HepG2 (cell line): Measurements from ENCODE around the gene BTRC. TPM values are rescaled to one million over a fixed set of nuclear protein-coding genes. Genes with fewer than 3 reads are reported as not detected.

Source experiments
- ATAC-seq: fragments of 200-7000 bp; cut with Tn5 transposase; 3 replicates; pipeline ENCODE4 v1.9.1; 2020; ENCODE audit warnings: mild to moderate bottlenecking, moderate library complexity
- BruUV-seq: library from RNA; stranded (reverse); fragments of 400-500 nt; replicated peaks from 2 replicates; lab custom pipeline; 2021; lab: Mats Ljungman, UMichigan
- CTCF ChIA-PET: fragments of 300-600 bp; formaldehyde crosslinking; extraction: SDS; loops from one replicate; lab custom pipeline; 2021; ENCODE audit warnings: low total read pairs, inconsistent platforms, low intra/inter-chr PET ratio; lab: Yijun Ruan, JAX
- POLR2A ChIA-PET: fragments of 350-600 bp; sonication (Branson Sonifier 250); formaldehyde crosslinking; loops from one replicate; lab custom pipeline; 2020; ENCODE audit warnings: antibody characterized with exemption, inconsistent platforms; lab: Yijun Ruan, JAX
- DNase-seq: peaks from one replicate; pipeline ENCODE4 v3.0.0-alpha.2; 2015; ENCODE audit warnings: low spot score
- FAIRE-seq: peaks from 3 replicates; lab custom pipeline; 2011; peaks lifted over from hg19 to GRCh38; lab: Jason Lieb, UNC
- H2AFZ ChIP-seq: one replicate; pipeline ENCODE4 v1.6.1; 2011; ENCODE audit warnings: low read length, inconsistent platforms
- H3K27ac ChIP-seq: fragments of 300-600 bp; 3 replicates; pipeline ENCODE4 v1.8.0; 2011; ENCODE audit warnings: mixed run types, mild to moderate bottlenecking, mixed read lengths, low read length, inconsistent platforms; ENCODE audit not compliant: insufficient read depth; ENCODE audit errors: extremely low read length
- H3K27me3 ChIP-seq, 2 experiments: fragments of 200-600 bp in 1 of 2; 2 replicates in 1 of 2; 3 replicates in 1 of 2; pipeline versions ENCODE4 v1.6.0 to v1.8.0; 2011; ENCODE audit warnings: low read length in 2 of 2, mild to moderate bottlenecking in 2 of 2, moderate library complexity in 2 of 2, inconsistent platforms in 1 of 2; ENCODE audit not compliant: insufficient read depth in 2 of 2, control insufficient read depth in 1 of 2
- H3K36me3 ChIP-seq, 2 experiments: fragments of 200-600 bp in 1 of 2; replicated peaks in 1 of 2; 2 replicates in 1 of 2; 3 replicates in 1 of 2; pipeline versions ENCODE4 v1.5.1 to v1.8.0; 2011; ENCODE audit warnings: low read length in 2 of 2, inconsistent platforms in 1 of 2; ENCODE audit not compliant: insufficient read depth in 2 of 2, control insufficient read depth in 1 of 2
- H3K4me1 ChIP-seq: 2 replicates; pipeline ENCODE4 v1.5.1; 2012; ENCODE audit warnings: low read length, inconsistent platforms; ENCODE audit not compliant: insufficient read depth
- H3K4me2 ChIP-seq: 2 replicates; pipeline ENCODE4 v1.6.0; 2011; ENCODE audit warnings: low read depth, low read length, inconsistent platforms
- H3K4me3 ChIP-seq, 3 experiments: fragments of 200-600 bp in 1 of 3; sonication (generic), shearing (Covaris generic) in 1 of 3; replicated peaks in 1 of 3; 2 replicates each; pipeline ENCODE4 v1.5.1; 2011 to 2016; ENCODE audit warnings: low read length in 3 of 3, inconsistent platforms in 2 of 3, low read depth in 2 of 3, mild to moderate bottlenecking in 2 of 3, control low read depth in 1 of 3, mixed read lengths in 1 of 3; ENCODE audit not compliant: insufficient read depth in 1 of 3
- H3K79me2 ChIP-seq: one replicate; pipeline ENCODE4 v1.6.1; 2011; ENCODE audit warnings: low read length, inconsistent platforms; ENCODE audit not compliant: insufficient read depth
- H3K9ac ChIP-seq: 2 replicates; pipeline ENCODE4 v1.6.0; 2011; ENCODE audit warnings: mild to moderate bottlenecking, low read depth, low read length, inconsistent platforms; ENCODE audit not compliant: insufficient read depth
- H3K9me3 ChIP-seq: 2 replicates; pipeline ENCODE4 v1.5.1; 2012; ENCODE audit warnings: mild to moderate bottlenecking, low read length
- H4K20me1 ChIP-seq: 2 replicates; pipeline ENCODE4 v1.6.0; 2011; ENCODE audit warnings: inconsistent platforms, mild to moderate bottlenecking, low read length, moderate library complexity; ENCODE audit not compliant: insufficient read depth
- ASH2L ChIP-seq: fragments of 300-600, 200-600 bp; sonication (generic); IDR thresholded peaks from 2 replicates; pipeline ENCODE4 v1.7.0; 2017; ENCODE audit warnings: low read depth, mild to moderate bottlenecking, moderate library complexity, mixed read lengths, low read length; ENCODE audit not compliant: insufficient read length
- CHD4 ChIP-seq: fragments of 200-600 bp; sonication (generic); IDR thresholded peaks from 2 replicates; pipeline ENCODE4 v1.7.0; 2017; ENCODE audit warnings: mild to moderate bottlenecking, low read length, borderline replicate concordance
- KAT2B ChIP-seq: fragments of 150-350 bp; IDR thresholded peaks from 2 replicates; pipeline ENCODE4 v1.6.1; 2014; ENCODE audit warnings: low read depth, low read length, borderline replicate concordance
- KDM6A ChIP-seq: IDR thresholded peaks from 2 replicates; pipeline ENCODE4 v1.6.1; 2016; ENCODE audit warnings: low read depth
- NCOA2 ChIP-seq: sonication (generic); formaldehyde crosslinking; IDR thresholded peaks from 2 replicates; pipeline ENCODE4 v1.8.0; 2022; ENCODE audit warnings: inconsistent platforms
- POLR2AphosphoS5 ChIP-seq: IDR thresholded peaks from 2 replicates; pipeline ENCODE4 v1.6.1; 2012; ENCODE audit warnings: low read depth, low read length
- ZNF20 ChIP-seq: sonication (generic); formaldehyde crosslinking; IDR thresholded peaks from 2 replicates; pipeline ENCODE4 v1.4.0; 2020; ENCODE audit warnings: mild to moderate bottlenecking, moderate library complexity, missing genetic modification reagents
- ZNF256 ChIP-seq: sonication (generic); formaldehyde crosslinking; conservative IDR thresholded peaks from 2 replicates; pipeline ENCODE4 v1.4.0; 2020; ENCODE audit warnings: missing genetic modification reagents
- ZNF3 ChIP-seq: IDR thresholded peaks from 2 replicates; pipeline ENCODE4 v1.7.0; 2017; ENCODE audit warnings: inconsistent platforms
- ZNF33A ChIP-seq: sonication (generic); formaldehyde crosslinking; IDR thresholded peaks from 2 replicates; pipeline ENCODE4 v1.5.1; 2020; ENCODE audit warnings: missing genetic modification reagents, mild to moderate bottlenecking, moderate library complexity, borderline replicate concordance
- ZNF460 ChIP-seq: sonication (generic); formaldehyde crosslinking; IDR thresholded peaks from 2 replicates; pipeline ENCODE4 v1.5.1; 2020; ENCODE audit warnings: missing genetic modification reagents, mild to moderate bottlenecking, borderline replicate concordance
- ZNF556 ChIP-seq: sonication (generic); formaldehyde crosslinking; IDR thresholded peaks from 2 replicates; pipeline ENCODE4 v1.4.0; 2020; ENCODE audit warnings: mild to moderate bottlenecking, missing genetic modification reagents, borderline replicate concordance
- ZNF564 ChIP-seq: sonication (generic); formaldehyde crosslinking; IDR thresholded peaks from 2 replicates; pipeline ENCODE4 v1.8.1; 2023; ENCODE audit warnings: mild to moderate bottlenecking, missing genetic modification reagents
- WGBS: methylation state at CpG from one replicate; pipeline ENCODE4 v1.1.6; 2017; ENCODE audit warnings: low lambda C conversion rate; 5-methylcytosine and 5-hydroxymethylcytosine counted together
- in situ Hi-C: cut with HindIII; loops from 2 replicates; pipeline ENCODE4 v1.10.0; 2017; ENCODE audit warnings: low pct_unique_long_range_greater_than_20kb; ENCODE audit not compliant: extremely low pct_ligation_motif_present
- intact Hi-C: fragments of 100-400 bp; cut with micrococcal nuclease; formaldehyde crosslinking; loops from one replicate; pipeline ENCODE4 v1.10.0; 2022; ENCODE audit not compliant: unreplicated experiment
- polyA plus RNA-seq, 8 experiments: library from polyadenylated mRNA; depleted of rRNA in 3 of 8; stranded (reverse) in 7 of 8; unstranded in 1 of 8; fragments of >200 nt; fragmentation: Illumina TruSeq in 4 of 8; extraction: Trizol in 4 of 8; gene quantifications; 2 replicates each; pipeline versions ENCODE4 v1.2.1 to v1.2.3, GENCODE V29; 2011 to 2016; ENCODE audit warnings: low read depth in 4 of 8, missing spikeins in 1 of 8, mixed read lengths in 1 of 8; ENCODE audit not compliant: insufficient read depth in 1 of 8
- total RNA-seq, 5 experiments: library from RNA; depleted of rRNA; stranded (reverse); fragments of >200 nt; fragmentation: Illumina TruSeq; extraction: Trizol; gene quantifications; 2 replicates each; pipeline ENCODE4 v1.2.3, GENCODE V29; 2016; ENCODE audit warnings: low read depth in 1 of 5
- TF ChIP-seq, protein P1 (sequence below): sonication (generic); formaldehyde crosslinking; IDR thresholded peaks from 2 replicates; pipeline ENCODE4 v1.4.0; 2020; ENCODE audit warnings: missing genetic modification reagents
- TF ChIP-seq, protein P2 (sequence below): sonication (generic); formaldehyde crosslinking; IDR thresholded peaks from 2 replicates; pipeline ENCODE4 v1.5.0; 2020; ENCODE audit warnings: missing genetic modification reagents
- TF ChIP-seq, protein P3 (sequence below): sonication (generic); formaldehyde crosslinking; IDR thresholded peaks from 2 replicates; pipeline ENCODE4 v1.5.1; 2020; ENCODE audit warnings: mild to moderate bottlenecking, missing genetic modification reagents, borderline replicate concordance
- TF ChIP-seq, protein P4 (sequence below): sonication (generic); formaldehyde crosslinking; IDR thresholded peaks from 2 replicates; pipeline ENCODE4 v1.5.0; 2020; ENCODE audit warnings: mild to moderate bottlenecking, missing genetic modification reagents, borderline replicate concordance

Gene BTRC
- total and polyA plus RNA-seq, 2 of the 13 experiments (the other 11 are each of a cell fraction or from before 2014, with no cell fraction given): 12.0 to 14.4 TPM

DNA sequence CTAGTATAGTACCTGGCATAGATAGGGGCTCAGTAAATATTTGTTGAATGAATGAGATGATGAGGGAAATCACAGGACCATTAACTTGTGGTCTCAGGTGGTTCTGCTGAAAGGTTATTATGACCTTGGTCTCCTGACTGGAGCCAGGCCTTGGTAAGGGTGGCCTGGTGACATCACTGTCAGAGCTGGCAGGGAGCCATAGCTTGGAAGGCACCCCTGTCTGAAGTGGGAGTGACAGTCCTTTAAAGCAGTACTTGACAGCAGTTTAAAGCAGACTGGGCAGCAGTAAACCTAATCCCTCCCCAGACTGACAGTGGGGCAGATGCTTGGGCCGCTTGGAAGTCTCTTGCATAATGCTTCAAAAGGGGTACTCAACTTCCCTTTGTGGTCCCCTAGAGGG is 247.6 kb downstream of the BTRC start:
- H4K20me1 ChIP-seq: no peaks in the 10 kb centered on the region
- H3K27me3 ChIP-seq: no peaks in the 10 kb centered on the region
- ChIA-PET POLR2A (no interaction called here), CTCF (no interaction called here)
- no peak for FAIRE-seq
- H2AFZ ChIP-seq: no peak overlapping the region
- no peak overlapping the region for H3K27ac ChIP-seq
- intact Hi-C loops: no loop called here
- H3K9ac ChIP-seq: no peak overlapping the region
- BruUV-seq: no TSS peak
- peaks cover 4% of the 10 kb centered on the region in 2 experiments; a peak in 3 of 5 replicates for H3K36me3 ChIP-seq
- no peaks in the 10 kb centered on the region for H3K9me3 ChIP-seq
- H3K4me1 ChIP-seq: no peaks in the 10 kb centered on the region
- no CpG with 5 or more reads among the region's 1 CpG for WGBS
- TF ChIP-seq CHD4 (no peak), NCOA2 (CRISPR knock-in tag) (no peak), ZNF256 (CRISPR knock-in tag) (no peak), ZNF564 (CRISPR knock-in tag) (no peak), ASH2L (no peak), ZNF460 (no peak), POLR2AphosphoS5 (no peak), ZNF556 (CRISPR knock-in tag) (no peak), KAT2B (no peak), KDM6A (CRISPR knock-in tag) (no peak), ZNF20 (CRISPR knock-in tag) (no peak), ZNF33A (CRISPR knock-in tag) (no peak), ZNF3 (CRISPR knock-in tag) (no peak)
- TF ChIP-seq, protein P1, sequence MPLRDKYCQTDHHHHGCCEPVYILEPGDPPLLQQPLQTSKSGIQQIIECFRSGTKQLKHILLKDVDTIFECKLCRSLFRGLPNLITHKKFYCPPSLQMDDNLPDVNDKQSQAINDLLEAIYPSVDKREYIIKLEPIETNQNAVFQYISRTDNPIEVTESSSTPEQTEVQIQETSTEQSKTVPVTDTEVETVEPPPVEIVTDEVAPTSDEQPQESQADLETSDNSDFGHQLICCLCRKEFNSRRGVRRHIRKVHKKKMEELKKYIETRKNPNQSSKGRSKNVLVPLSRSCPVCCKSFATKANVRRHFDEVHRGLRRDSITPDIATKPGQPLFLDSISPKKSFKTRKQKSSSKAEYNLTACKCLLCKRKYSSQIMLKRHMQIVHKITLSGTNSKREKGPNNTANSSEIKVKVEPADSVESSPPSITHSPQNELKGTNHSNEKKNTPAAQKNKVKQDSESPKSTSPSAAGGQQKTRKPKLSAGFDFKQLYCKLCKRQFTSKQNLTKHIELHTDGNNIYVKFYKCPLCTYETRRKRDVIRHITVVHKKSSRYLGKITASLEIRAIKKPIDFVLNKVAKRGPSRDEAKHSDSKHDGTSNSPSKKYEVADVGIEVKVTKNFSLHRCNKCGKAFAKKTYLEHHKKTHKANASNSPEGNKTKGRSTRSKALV: no peak
- TF ChIP-seq, protein P2, sequence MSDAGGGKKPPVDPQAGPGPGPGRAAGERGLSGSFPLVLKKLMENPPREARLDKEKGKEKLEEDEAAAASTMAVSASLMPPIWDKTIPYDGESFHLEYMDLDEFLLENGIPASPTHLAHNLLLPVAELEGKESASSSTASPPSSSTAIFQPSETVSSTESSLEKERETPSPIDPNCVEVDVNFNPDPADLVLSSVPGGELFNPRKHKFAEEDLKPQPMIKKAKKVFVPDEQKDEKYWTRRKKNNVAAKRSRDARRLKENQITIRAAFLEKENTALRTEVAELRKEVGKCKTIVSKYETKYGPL (CRISPR knock-in tag): no peak
- TF ChIP-seq, protein P3, sequence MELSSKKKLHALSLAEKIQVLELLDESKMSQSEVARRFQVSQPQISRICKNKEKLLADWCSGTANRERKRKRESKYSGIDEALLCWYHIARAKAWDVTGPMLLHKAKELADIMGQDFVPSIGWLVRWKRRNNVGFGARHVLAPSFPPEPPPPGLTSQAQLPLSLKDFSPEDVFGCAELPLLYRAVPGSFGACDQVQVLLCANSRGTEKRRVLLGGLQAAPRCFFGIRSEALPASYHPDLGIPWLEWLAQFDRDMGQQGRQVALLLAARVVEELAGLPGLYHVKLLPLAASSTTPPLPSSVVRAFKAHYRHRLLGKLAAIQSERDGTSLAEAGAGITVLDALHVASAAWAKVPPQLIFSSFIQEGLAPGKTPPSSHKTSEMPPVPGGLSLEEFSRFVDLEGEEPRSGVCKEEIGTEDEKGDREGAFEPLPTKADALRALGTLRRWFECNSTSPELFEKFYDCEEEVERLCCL (CRISPR knock-in tag): no peak
- TF ChIP-seq, protein P4, sequence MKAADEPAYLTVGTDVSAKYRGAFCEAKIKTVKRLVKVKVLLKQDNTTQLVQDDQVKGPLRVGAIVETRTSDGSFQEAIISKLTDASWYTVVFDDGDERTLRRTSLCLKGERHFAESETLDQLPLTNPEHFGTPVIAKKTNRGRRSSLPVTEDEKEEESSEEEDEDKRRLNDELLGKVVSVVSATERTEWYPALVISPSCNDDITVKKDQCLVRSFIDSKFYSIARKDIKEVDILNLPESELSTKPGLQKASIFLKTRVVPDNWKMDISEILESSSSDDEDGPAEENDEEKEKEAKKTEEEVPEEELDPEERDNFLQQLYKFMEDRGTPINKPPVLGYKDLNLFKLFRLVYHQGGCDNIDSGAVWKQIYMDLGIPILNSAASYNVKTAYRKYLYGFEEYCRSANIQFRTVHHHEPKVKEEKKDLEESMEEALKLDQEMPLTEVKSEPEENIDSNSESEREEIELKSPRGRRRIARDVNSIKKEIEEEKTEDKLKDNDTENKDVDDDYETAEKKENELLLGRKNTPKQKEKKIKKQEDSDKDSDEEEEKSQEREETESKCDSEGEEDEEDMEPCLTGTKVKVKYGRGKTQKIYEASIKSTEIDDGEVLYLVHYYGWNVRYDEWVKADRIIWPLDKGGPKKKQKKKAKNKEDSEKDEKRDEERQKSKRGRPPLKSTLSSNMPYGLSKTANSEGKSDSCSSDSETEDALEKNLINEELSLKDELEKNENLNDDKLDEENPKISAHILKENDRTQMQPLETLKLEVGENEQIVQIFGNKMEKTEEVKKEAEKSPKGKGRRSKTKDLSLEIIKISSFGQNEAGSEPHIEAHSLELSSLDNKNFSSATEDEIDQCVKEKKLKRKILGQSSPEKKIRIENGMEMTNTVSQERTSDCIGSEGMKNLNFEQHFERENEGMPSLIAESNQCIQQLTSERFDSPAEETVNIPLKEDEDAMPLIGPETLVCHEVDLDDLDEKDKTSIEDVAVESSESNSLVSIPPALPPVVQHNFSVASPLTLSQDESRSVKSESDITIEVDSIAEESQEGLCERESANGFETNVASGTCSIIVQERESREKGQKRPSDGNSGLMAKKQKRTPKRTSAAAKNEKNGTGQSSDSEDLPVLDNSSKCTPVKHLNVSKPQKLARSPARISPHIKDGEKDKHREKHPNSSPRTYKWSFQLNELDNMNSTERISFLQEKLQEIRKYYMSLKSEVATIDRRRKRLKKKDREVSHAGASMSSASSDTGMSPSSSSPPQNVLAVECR (CRISPR knock-in tag): no peak
- in situ Hi-C loops: loop anchor here (5.0 kb wide), 1 partner anchor 181 kb away; the partner anchor contains the start of gene NPM3
- no peak for ATAC-seq
- no peak overlapping the region for H3K4me2 ChIP-seq
- no peak overlapping the region for H3K4me3 ChIP-seq
- no peaks in the 10 kb centered on the region for H3K79me2 ChIP-seq
- DNase-seq: no peak
